Fibroblast of skin of right biceps (primary cell): ENCODE results near the gene TP53I11.

ENCODE experiments used
- DNase-seq: peaks from one replicate; pipeline ENCODE4 v3.0.0-alpha.2; 2013

The TP53I11 gene

DNA sequence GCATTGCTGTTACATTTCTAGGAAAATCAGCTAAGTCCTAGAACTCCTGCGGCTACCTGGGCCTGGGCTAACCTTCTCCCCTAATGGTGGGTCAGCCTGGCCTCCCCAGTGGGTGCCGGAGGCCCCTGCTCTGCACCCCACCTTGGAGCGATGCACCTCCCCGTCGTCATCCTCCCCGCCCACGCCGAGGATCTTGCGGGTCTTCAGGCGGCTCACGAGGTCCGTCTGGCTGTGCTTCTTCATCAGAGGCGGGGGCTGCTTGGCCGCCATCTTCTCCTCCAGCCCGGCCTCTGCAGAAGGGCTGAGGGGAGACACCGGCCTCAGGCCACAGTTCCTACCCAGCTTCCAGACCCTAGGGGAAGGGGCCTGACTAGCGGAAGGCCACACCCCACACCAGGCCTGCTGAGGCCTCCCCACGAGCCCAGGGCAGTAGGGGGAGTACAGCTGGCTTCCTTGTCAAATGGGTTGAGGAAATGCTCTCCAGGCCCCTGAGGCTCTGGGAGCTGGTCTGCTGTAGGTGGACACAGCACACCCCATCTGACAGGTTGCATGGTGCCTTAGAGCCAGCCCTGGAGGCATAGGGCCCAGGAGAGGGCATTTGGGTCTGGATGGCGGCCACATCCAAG, 12.5 kb downstream of the TP53I11 start:
- DNase-seq, result no peak

DNA sequence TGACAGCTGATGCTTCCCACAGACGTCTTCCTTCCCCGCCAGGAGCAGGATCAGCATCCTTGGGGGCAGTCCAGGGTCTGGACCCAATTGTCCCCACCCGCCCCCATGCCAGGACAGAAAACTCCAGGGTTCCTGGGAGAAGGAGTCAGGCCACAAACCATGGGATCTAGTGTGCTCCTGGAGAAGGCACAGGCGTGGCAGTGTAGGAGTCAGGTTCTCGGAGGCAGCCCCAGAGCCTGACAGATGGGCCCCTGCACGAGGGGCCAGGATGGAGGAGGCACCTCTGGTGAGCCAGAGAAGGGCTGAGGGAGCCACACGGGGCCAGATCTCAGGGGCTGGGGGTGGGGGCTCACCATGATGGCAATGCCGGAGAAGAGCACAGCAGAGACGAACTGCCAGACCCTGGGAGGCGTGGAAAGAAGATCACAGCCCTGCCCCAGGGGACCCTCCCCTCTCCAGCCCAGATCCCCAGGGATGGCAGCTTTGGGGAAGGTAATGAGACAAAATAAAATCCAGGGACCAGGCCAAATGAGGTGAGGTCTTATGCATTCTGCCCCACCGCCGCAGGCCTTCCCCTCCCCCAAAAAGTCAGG, 13.6 kb downstream of the TP53I11 start:
- no peak for DNase-seq

DNA sequence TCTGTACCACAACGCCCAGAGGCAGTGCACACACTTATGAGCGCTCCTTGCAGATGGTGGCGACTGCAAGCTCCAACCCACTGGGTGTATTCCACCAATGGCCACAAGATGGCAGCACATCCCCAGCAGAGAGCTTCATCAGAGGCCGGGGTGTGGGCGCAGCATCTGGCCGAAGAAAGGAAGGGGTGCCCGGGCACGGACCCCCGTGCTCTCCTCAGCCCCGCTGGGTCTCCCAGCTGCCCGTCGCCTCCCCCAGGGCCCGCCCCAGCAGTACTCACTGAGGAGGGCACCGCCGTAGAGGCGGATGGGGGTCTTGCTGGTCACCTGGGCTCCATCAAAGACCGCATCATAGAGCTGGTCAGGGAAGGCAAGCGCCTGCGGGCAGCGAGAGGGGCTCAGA, 14.2 kb downstream of the TP53I11 start:
- peak; percentile 72 for DNase-seq

DNA sequence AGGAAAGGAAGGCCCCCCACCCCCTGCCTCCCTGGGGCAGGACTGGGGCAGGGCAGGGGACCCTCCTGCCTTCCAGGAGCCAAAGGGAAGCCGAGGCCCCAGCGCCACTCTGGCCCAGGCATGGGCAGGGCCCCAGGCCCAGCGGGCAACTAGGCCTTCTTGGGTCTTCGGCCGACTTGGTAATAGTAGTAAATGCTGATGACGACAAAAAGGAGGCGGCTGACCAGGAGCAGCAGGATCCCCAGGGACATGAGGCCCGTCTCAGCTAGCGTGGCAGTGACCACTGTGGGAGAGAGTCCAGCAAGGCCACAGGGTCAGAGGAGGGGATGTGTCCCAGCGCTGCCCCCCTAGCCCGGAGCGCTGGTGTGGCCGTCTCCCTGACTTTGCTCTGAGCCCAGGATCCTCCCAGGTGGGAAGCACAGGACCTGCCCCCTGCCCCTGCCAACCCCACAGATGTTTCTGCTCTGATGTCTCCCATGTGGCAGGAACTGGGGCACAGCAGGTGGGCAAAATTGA, 15.9 kb downstream of the TP53I11 start:
- no peak for DNase-seq

GRCh38 chr11:44934110-44934509, 16.6 kb downstream of the TP53I11 start:
- DNase-seq, result no peak

- DNase-seq, result no peak
Observed at GRCh38 chr11:44931466-44931865, 19.2 kb downstream of the TP53I11 start.

DNA sequence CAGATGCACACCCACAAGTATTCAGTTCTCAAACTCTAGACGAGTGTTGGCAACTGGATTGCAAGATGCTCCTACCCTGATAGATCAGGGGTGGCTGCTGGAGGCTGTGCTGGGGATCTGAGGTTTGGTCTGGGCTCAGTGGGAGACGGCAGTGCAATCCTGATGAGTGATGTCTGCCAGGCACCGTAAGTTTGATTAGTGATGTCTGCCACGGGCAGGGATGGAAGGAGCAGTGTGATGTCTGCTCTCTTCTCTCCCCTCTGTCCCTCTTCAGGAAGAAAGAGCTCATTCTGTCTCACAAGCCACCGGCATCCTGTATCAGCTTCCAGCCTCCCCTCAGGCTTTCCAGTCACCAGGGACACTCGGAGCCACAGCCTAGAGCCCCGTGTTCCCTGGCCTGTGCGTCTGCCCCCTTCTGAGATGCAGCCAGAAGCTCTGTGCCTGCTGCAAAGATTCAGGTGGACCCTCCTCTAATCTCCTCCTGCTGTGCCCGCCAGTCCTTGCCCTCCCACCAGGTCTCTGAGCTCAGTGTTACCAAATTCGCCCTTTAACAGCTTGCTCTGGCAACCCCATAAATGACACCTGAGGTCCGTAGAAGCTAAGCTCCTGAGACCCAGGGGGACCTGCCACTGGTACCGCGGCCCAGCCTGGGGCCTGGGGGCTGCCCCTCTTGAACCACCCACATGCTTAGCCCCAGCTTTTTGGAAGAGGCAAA, 19.9 kb downstream of the TP53I11 start:
- no peak for DNase-seq

DNA sequence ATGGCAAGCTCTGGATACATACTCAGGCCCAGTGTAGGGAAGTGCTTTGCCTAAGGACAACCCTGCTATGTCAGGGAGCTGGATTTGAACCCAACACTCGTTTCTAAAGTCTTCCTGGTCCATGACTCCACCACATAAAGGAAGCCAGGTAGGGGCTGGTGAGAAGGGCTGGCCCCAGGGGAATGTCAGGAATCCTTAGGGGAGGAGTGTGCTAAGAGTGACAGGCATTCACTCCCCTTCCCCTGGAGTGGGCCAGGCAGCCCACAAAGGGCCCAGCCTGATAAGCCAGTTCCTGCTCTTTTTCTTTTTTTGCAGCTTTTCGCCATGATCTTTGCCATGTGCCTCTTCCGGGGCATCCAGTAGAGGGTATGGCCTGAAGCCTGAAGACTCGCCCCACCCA, 21.9 kb downstream of the TP53I11 start:
- no peak for DNase-seq

GRCh38 chr11:44928144-44928543, 22.5 kb downstream of the TP53I11 start:
- DNase-seq, result no peak

DNA sequence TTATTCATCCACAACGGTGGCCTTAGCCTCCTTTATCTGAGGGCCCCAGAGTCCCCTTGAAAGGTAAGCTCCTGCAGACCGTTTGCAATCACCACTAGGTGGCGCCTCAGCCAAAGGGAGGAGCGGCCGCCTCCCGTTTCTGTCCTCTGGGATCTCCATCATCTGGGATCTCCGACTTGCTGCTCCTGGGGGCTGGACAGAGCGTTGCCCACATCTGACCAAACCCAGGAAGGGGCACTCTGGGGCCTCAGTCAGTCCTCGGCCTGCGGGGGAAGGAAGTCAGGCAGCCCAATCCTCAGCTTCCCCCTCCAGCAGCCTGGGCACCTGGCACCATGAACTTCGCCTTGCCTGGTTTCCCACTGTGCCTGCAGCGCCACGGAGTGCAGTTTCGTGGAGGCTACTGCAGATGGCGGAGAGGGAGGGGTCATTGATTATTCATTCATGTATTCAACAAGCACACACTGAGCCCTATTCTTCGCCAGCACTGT, 23.5 kb downstream of the TP53I11 start:
- DNase-seq, result peak; percentile 59

DNA sequence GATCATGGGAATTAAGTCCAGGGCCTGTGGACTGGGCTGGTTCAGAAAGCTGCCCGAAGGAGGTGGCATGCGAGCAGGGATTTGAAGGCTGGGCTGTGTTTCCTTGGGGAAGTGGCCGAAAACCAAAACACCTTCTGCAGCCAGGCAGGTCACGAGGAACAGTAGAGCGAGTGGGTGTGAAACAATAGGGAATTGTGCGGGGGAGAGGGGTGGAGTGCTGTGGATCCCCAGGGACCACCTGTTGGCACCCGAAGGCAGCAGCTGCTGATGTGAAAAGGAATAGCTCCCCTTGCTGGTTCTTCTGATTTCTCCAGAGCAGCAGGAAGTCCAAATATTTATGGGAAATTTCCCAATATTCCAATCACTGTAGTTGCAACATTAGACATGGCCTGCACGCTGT, 24.6 kb downstream of the TP53I11 start:
- no peak for DNase-seq

GRCh38 chr11:44923806-44924205, 26.9 kb downstream of the TP53I11 start:
- no peak for DNase-seq

- no peak for DNase-seq
Observed at GRCh38 chr11:44923115-44923514, 27.6 kb downstream of the TP53I11 start.

DNA sequence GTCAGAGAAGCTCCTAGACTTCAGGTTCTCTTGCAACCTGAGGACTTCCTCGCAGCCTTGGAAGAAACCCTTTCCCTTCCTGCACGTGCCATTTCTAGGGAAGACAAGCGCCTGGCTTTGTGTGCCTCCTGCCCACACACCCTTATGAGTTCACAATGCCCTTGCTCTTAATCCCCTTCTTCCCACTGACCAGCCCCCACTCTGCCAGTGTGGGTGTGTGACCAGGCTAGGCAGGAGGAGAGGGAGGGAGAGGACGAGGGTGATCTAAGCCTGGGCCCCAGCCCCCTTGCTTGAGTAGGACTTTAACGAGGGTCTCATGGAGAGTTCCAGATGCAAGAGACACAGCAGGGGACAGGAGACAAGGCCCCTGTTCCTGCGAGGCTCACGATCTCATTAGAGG, 30.2 kb downstream of the TP53I11 start:
- no peak for DNase-seq

- DNase-seq, result no peak
Observed at GRCh38 chr11:44917741-44918140, 32.9 kb downstream of the TP53I11 start.

DNA sequence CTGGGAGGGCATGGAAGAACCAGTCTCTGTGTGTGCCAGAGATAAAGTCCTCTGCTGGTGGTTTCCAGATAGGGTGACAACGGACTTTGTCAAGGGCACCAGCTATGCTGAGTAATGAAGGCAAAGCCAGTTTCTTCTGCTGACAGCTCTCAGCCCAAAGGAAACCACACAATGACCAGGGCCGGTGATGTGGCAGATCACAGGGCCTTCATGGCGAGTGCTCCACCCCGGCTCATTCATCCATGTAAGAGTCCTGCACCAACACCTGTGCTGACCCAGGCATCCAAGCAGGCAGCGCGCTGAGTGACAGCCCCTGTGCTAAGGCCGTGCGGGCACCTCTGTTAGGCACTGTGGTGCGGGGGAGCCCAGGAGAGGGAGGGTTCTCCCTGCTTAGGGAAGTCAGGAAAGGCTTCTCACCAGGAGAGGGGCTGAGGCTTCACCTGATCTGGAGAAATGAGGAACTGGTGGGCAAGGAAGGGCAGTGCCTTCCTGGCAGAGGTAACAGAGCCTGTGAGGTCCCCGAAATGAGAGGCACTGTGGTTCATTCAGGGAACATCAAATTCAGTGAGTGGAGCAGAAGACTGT, 33.8 kb downstream of the TP53I11 start:
- no peak for DNase-seq

DNA sequence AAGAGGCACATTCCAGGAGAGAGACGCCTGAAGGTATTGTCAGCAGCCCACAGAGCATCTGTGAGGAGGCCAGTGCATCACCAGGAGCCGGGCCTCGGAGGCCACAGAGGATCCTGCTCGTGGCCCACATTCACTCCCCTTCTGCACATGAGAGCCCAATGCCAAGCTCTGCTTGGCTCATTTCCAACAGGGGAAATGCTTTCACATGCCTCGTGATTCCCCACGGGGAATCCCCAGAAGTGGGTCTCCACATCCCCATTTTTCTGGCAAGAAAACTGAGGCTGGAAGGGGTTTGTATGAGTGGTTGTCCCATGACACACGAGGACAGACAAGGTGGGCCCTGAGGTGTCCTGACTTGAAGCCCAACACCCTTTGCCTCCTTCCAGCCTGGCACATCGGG, 34.4 kb downstream of the TP53I11 start:
- DNase-seq, result no peak

DNA sequence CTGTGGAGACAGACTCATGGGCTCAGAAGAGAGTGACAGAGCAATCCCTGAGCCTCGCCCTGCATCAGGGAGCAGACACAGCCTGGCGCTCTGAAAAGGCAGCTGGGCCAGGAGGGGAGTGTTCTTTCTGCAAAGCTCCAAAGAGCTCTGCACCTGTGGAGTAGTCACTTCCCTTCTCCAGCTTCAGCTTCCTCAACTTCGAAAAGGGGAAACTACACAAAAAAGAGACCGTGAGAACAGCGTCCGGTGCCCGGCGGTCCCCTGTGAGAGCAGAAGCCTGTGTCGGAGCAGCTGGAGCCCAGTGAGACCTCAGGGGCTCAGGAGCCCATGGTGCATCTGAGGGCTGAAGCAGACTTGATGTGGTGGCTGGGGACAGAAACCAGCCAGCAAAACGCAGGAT, 35.1 kb downstream of the TP53I11 start:
- DNase-seq, result no peak

GRCh38 chr11:44915004-44915403, 35.7 kb downstream of the TP53I11 start:
- DNase-seq, result no peak

DNA sequence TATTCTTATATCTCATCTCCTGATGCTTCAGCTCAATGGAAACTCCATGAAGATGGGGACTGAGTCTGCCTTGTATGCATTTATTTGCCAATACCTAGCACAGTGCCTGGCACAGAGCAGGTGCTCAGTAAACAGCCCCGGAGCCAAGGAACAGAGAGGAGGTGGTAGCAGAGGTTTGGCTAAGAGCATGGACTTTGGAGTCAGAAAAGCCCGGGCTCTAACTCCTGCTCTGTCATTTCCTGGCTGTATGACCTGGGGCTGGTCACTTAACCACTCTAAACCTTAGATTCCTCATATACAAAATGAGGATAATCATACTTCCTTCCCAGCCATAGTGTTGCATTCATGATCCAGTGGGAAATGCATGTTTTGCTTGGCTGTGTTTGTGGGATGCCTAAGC, 36.6 kb downstream of the TP53I11 start:
- no peak for DNase-seq

GRCh38 chr11:44913502-44913901, 37.2 kb downstream of the TP53I11 start:
- DNase-seq, result no peak

GRCh38 chr11:44912270-44912987, 38.3 kb downstream of the TP53I11 start:
- DNase-seq, result no peak
